A549 (cell line): ENCODE results near the gene TRAPPC2L. TPM values are rescaled to one million over a fixed set of nuclear protein-coding genes. Genes with fewer than 3 reads are reported as not detected.

ENCODE experiments used
- CEBPB ChIP-seq, 2 experiments: fragments of >200 bp in 1 of 2; sonication (Bioruptor Twin) in 1 of 2; formaldehyde crosslinking in 1 of 2; IDR thresholded peaks; 2 replicates each; pipeline ENCODE4 v1.6.1; 2012 to 2016
- CHD2 ChIP-seq: fragments of 150-350 bp; IDR thresholded peaks from 2 replicates; pipeline ENCODE4 v1.6.1; 2014; ENCODE audit warnings: low read length; ENCODE audit not compliant: partially characterized antibody
- E2F6 ChIP-seq: IDR thresholded peaks from 2 replicates; pipeline ENCODE4 v1.6.1; 2012; ENCODE audit warnings: low read depth, borderline replicate concordance
- JUNB ChIP-seq: fragments of >200 bp; sonication (Bioruptor Twin); formaldehyde crosslinking; IDR thresholded peaks from 2 replicates; pipeline ENCODE4 v1.6.1; 2016
- KDM1A ChIP-seq: fragments of 200-600 bp; sonication (generic); IDR thresholded peaks from 2 replicates; pipeline ENCODE4 v1.6.1; 2016; ENCODE audit warnings: low read depth, mild to moderate bottlenecking
- MAZ ChIP-seq: fragments of 150-350 bp; IDR thresholded peaks from 2 replicates; pipeline ENCODE4 v1.6.1; 2014; ENCODE audit warnings: antibody characterized with exemption, low read depth, low read length, borderline replicate concordance
- NR3C1 ChIP-seq: fragments of >200 bp; sonication (Bioruptor Twin); formaldehyde crosslinking; IDR thresholded peaks from 3 replicates; pipeline ENCODE4 v1.6.1; 2017
- RAD21 ChIP-seq, 2 experiments: fragments of >200 bp in 1 of 2; sonication (Bioruptor Twin) in 1 of 2; formaldehyde crosslinking in 1 of 2; IDR thresholded peaks in 1 of 2; conservative IDR thresholded peaks in 1 of 2; 2 replicates in 1 of 2; 3 replicates in 1 of 2; pipeline ENCODE4 v1.6.1; 2012 to 2018; ENCODE audit warnings: inconsistent platforms in 1 of 2
- RARB ChIP-seq: fragments of 250-450 bp; sonication (Bioruptor Pico); IDR thresholded peaks from 2 replicates; pipeline ENCODE4 v1.8.0; 2021; ENCODE audit warnings: mild to moderate bottlenecking, moderate library complexity
- REST ChIP-seq: fragments of 200-600 bp; sonication (generic); IDR thresholded peaks from 2 replicates; pipeline ENCODE4 v1.6.1; 2016; ENCODE audit warnings: antibody characterized with exemption, mild to moderate bottlenecking, moderate library complexity
- SMC3 ChIP-seq: fragments of >200 bp; sonication (Bioruptor Twin); formaldehyde crosslinking; IDR thresholded peaks from 3 replicates; pipeline ENCODE4 v1.6.1; 2018; ENCODE audit warnings: inconsistent platforms
- SREBF2 ChIP-seq: fragments of 450-650 bp; IDR thresholded peaks from 2 replicates; pipeline ENCODE4 v1.6.1; 2014; ENCODE audit warnings: mild to moderate bottlenecking, moderate library complexity
- TFCP2L1 ChIP-seq: fragments of 250-450 bp; sonication (Bioruptor Pico); IDR thresholded peaks from 2 replicates; pipeline ENCODE4 v1.5.0; 2021; ENCODE audit warnings: mild to moderate bottlenecking
- polyA plus RNA-seq, 4 experiments: library from polyadenylated mRNA; depleted of rRNA in 3 of 4; stranded (reverse); fragments of >200 nt; fragmentation: RNase III in 1 of 4; extraction: RNeasy Plus Mini Kit Qiagen cat#74134 plus additional on column Dnase treatment in 1 of 4; gene quantifications; 2 replicates in 3 of 4; 3 replicates in 1 of 4; pipeline ENCODE4 v1.2.3, GENCODE V29; 2011 to 2017
- TF ChIP-seq, protein P1 (sequence below): fragments of >200 bp; sonication (Bioruptor Twin); formaldehyde crosslinking; IDR thresholded peaks from 3 replicates; pipeline ENCODE4 v1.5.1; 2016
- TF ChIP-seq, protein P2 (sequence below): fragments of 450-650 bp; IDR thresholded peaks from 2 replicates; pipeline ENCODE4 v1.6.1; 2014; ENCODE audit warnings: antibody characterized with exemption
- TF ChIP-seq, protein P3 (sequence below): fragments of 250-450 bp; sonication (Bioruptor Pico); IDR thresholded peaks from 2 replicates; pipeline ENCODE4 v1.5.0; 2021; ENCODE audit warnings: mild to moderate bottlenecking, moderate library complexity, borderline replicate concordance
- TF ChIP-seq, protein P4 (sequence below): fragments of >200 bp; sonication (Bioruptor Twin); formaldehyde crosslinking; IDR thresholded peaks from 2 replicates; pipeline ENCODE4 v1.6.1; 2016

The TRAPPC2L gene
- polyA plus RNA-seq, 2 of the 4 experiments (the other 2 are of a cell fraction): 70.3 to 80.2 TPM

GRCh38 chr16:88811769-88812512 lies 45.0 kb upstream of the TRAPPC2L start, which contains the start of gene APRT (continued):
- TF ChIP-seq KDM1A (no peak), CHD2 (no peak), RARB (CRISPR knock-in tag) (no peak), RAD21 (conservative IDR thresholded peaks at IDR 0.05 in 1 of 2, IDR thresholded peaks at IDR 0.05 in 1 of 2) (peak; percentile 31 to 44; a peak in 3 of 5 replicates), CEBPB (IDR thresholded peaks at IDR 0.05) (no peak), JUNB (no peak), MAZ (no peak), SMC3 (no peak), TFCP2L1 (CRISPR knock-in tag) (peak; percentile 87), E2F6 (0 out of 2 replicates have a peak, but pooled peaks have one; percentile 0), REST (no peak), NR3C1 (no peak), SREBF2 (no peak)
- TF ChIP-seq, protein P1, sequence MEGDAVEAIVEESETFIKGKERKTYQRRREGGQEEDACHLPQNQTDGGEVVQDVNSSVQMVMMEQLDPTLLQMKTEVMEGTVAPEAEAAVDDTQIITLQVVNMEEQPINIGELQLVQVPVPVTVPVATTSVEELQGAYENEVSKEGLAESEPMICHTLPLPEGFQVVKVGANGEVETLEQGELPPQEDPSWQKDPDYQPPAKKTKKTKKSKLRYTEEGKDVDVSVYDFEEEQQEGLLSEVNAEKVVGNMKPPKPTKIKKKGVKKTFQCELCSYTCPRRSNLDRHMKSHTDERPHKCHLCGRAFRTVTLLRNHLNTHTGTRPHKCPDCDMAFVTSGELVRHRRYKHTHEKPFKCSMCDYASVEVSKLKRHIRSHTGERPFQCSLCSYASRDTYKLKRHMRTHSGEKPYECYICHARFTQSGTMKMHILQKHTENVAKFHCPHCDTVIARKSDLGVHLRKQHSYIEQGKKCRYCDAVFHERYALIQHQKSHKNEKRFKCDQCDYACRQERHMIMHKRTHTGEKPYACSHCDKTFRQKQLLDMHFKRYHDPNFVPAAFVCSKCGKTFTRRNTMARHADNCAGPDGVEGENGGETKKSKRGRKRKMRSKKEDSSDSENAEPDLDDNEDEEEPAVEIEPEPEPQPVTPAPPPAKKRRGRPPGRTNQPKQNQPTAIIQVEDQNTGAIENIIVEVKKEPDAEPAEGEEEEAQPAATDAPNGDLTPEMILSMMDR: peak; percentile 33; the same call in 2 of the 3 replicates
- TF ChIP-seq, protein P2, sequence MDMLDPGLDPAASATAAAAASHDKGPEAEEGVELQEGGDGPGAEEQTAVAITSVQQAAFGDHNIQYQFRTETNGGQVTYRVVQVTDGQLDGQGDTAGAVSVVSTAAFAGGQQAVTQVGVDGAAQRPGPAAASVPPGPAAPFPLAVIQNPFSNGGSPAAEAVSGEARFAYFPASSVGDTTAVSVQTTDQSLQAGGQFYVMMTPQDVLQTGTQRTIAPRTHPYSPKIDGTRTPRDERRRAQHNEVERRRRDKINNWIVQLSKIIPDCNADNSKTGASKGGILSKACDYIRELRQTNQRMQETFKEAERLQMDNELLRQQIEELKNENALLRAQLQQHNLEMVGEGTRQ: no peak
- TF ChIP-seq, protein P3, sequence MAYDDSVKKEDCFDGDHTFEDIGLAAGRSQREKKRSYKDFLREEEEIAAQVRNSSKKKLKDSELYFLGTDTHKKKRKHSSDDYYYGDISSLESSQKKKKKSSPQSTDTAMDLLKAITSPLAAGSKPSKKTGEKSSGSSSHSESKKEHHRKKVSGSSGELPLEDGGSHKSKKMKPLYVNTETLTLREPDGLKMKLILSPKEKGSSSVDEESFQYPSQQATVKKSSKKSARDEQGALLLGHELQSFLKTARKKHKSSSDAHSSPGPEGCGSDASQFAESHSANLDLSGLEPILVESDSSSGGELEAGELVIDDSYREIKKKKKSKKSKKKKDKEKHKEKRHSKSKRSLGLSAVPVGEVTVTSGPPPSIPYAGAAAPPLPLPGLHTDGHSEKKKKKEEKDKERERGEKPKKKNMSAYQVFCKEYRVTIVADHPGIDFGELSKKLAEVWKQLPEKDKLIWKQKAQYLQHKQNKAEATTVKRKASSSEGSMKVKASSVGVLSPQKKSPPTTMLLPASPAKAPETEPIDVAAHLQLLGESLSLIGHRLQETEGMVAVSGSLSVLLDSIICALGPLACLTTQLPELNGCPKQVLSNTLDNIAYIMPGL (CRISPR knock-in tag): 0 out of 2 replicates have a peak, but pooled peaks have one; percentile 63
- TF ChIP-seq, protein P4, sequence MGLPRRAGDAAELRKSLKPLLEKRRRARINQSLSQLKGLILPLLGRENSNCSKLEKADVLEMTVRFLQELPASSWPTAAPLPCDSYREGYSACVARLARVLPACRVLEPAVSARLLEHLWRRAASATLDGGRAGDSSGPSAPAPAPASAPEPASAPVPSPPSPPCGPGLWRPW: no peak
